ENCODE data around the gene TCTN1. TPM values are rescaled to one million over a fixed set of nuclear protein-coding genes. Genes with fewer than 3 reads are reported as not detected.

TCTN1 gene
- total RNA-seq, 4 donors from 2014 or later = 30.2 to 35.7 (median 31.4) TPM

GRCh38 chr12:110683888-110684287 lies 70.0 kb downstream of the TCTN1 start:
- no peak for TF ChIP-seq CTCF (IDR thresholded peaks at IDR 0.05; ENCODE audit: low read depth)

DNA sequence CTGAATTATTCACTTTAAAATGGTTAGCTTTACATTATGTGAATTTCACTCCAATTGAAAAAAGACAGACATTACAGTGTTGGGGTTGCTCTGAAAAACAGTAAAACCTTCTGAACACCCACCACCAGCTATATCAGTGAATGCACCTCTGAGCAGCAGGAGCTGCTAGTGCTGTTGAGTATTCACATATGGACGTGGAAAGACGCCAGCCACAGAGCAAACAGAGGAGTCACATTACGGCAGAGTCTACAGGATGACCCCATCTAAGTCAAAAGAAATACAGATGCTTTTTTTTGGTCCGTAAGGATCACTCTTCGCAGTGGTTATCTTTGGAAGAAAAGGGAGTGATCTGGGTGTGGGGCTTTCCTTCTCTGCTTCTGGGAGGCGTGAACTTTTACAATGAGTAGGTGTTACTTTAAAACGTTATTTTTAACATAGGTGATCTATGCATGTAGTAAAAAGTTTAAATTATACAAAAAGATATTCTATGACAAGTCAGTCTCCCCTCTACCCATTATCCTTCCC lies 70.4 kb downstream of the TCTN1 start:
- no peak for TF ChIP-seq CTCF (IDR thresholded peaks at IDR 0.05; ENCODE audit: low read depth)

- TF ChIP-seq CTCF (IDR thresholded peaks at IDR 0.05; ENCODE audit: low read depth) = no peak
Observed at GRCh38 chr12:110686294-110686903, 72.5 kb downstream of the TCTN1 start.

- no peak for TF ChIP-seq CTCF (IDR thresholded peaks at IDR 0.05; ENCODE audit: low read depth)
Observed at GRCh38 chr12:110687396-110688169, 73.7 kb downstream of the TCTN1 start.

DNA sequence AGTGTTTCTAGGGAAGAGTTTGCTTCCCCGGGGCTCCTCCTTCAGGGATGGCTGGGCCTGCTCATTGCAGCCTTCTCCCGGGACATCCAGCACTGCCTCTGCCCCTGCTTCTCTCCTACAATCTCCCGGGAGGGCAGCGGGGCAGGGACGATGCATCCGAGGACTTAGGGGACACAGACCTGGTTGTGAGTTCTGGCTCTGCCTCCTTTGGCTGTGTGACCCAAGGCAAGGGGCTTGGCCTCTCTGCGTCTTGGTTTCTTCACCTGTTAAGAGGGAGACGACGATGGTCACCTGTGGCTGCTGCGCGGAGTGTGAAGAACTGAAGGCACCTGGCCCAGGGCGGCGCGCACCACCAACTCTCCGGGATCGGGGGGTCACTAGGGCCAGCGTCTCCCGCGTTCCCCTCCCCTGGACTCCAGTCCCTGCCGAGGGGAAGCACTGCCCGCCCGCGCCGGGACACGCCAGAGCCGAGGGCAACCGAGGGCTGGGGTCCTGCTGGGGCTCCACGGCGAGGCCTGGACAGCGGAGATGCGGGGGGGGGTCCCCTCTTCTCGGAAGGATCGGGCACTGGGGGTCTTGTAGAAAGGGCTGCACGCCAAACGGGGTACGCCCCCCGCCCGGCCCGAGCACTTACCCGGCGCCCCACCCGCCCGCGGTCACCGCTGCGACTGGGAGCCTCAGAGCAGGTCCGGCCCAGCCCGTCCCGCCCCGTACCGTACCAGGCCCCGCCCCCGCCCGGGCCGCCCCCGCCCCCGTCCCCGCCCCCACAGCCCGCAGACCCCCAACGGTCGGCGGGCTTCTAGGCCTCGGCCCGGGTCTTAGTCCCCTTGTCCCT lies 74.7 kb downstream of the TCTN1 start, which contains the start of gene HVCN1:
Gene HVCN1 (minus strand): TSS at position 670 of the 835 bp plus-strand sequence. CDS start 5,870 bp downstream, outside the sequence.
- no peak for TF ChIP-seq CTCF (IDR thresholded peaks at IDR 0.05; ENCODE audit: low read depth)

- no peak for TF ChIP-seq CTCF (IDR thresholded peaks at IDR 0.05; ENCODE audit: low read depth)
Observed at GRCh38 chr12:110689281-110690126, 75.6 kb downstream of the TCTN1 start.

All from subcutaneous adipose tissue (tissue), 4 donors.